HG03060 (cell line): ENCODE data around the gene PDE6B.

Source experiments
- ATAC-seq: cut with Tn5 transposase; IDR thresholded peaks from one replicate; pipeline ENCODE4 v1.9.1; 2021; ENCODE audit warnings: low read depth, moderate number of reproducible peaks; ENCODE audit not compliant: unreplicated experiment

PDE6B gene

GRCh38 chr4:717601-718320 lies 92.4 kb downstream of the PDE6B start:
- ATAC-seq = no peak

GRCh38 chr4:718460-718859 lies 93.1 kb downstream of the PDE6B start:
- no peak for ATAC-seq
